Vagina (tissue), 2 donors: Measurements from ENCODE around the gene MSANTD1. TPM values are rescaled to one million over a fixed set of nuclear protein-coding genes. Genes with fewer than 3 reads are reported as not detected.

Source experiments
- DNase-seq, 2 donors: peaks; one replicate each; pipeline ENCODE4 v3.0.0-alpha.2; 2017; ENCODE audit errors: extremely low spot score in 2 of 2
- H3K27ac ChIP-seq: fragments of 200-600 bp; sonication (generic); one replicate; pipeline ENCODE4 v1.5.1; 2019
- H3K27me3 ChIP-seq: fragments of 200-600 bp; sonication (generic); one replicate; pipeline ENCODE4 v1.5.1; 2019
- H3K36me3 ChIP-seq, 2 donors: fragments of 200-600 bp; sonication (generic); one replicate each; pipeline ENCODE4 v1.5.1; 2017 to 2019
- H3K4me1 ChIP-seq: fragments of 200-600 bp; sonication (generic); one replicate; pipeline ENCODE4 v1.5.1; 2019
- H3K4me3 ChIP-seq, 2 donors: fragments of 200-600 bp; sonication (generic); 1 replicate in 1 of 2; 2 replicates in 1 of 2; pipeline ENCODE4 v1.5.1; 2016 to 2019
- H3K9me3 ChIP-seq: fragments of 200-600 bp; sonication (generic); one replicate; pipeline ENCODE4 v1.5.1; 2019
- POLR2A ChIP-seq, 2 donors: fragments of 450-650 bp; IDR thresholded peaks; one replicate each; pipeline ENCODE4 v1.6.1; 2017; ENCODE audit warnings: antibody characterized with exemption in 2 of 2, mild to moderate bottlenecking in 2 of 2, moderate library complexity in 2 of 2
- POLR2AphosphoS5 ChIP-seq, 2 donors: sonication (generic); formaldehyde crosslinking; IDR thresholded peaks; one replicate each; pipeline ENCODE4 v1.9.0; 2017; ENCODE audit warnings: antibody characterized with exemption in 2 of 2, mild to moderate bottlenecking in 2 of 2, low read depth in 1 of 2; ENCODE audit not compliant: insufficient read depth in 1 of 2
- intact Hi-C: fragments of 100-400 bp; cut with DNase I; formaldehyde crosslinking; loops from one replicate; pipeline ENCODE4 v1.15.1; 2023
- total RNA-seq: library from RNA; depleted of rRNA; stranded (reverse); fragments of >200 nt; gene quantifications from one replicate; pipeline ENCODE4 v1.2.3, GENCODE V29; 2016
- TF ChIP-seq, protein P1 (sequence below), 3 experiments: fragments of 450-650 bp in 2 of 3; fragments of 200-600 bp in 1 of 3; sonication (generic) in 1 of 3; IDR thresholded peaks; one replicate each; pipeline ENCODE4 v1.5.1; 2017 to 2019; ENCODE audit warnings: antibody characterized with exemption in 3 of 3, mild to moderate bottlenecking in 2 of 3, moderate library complexity in 2 of 3

Gene MSANTD1
- total RNA-seq, 1 donor from 2014 or later: 0.49 TPM

DNA sequence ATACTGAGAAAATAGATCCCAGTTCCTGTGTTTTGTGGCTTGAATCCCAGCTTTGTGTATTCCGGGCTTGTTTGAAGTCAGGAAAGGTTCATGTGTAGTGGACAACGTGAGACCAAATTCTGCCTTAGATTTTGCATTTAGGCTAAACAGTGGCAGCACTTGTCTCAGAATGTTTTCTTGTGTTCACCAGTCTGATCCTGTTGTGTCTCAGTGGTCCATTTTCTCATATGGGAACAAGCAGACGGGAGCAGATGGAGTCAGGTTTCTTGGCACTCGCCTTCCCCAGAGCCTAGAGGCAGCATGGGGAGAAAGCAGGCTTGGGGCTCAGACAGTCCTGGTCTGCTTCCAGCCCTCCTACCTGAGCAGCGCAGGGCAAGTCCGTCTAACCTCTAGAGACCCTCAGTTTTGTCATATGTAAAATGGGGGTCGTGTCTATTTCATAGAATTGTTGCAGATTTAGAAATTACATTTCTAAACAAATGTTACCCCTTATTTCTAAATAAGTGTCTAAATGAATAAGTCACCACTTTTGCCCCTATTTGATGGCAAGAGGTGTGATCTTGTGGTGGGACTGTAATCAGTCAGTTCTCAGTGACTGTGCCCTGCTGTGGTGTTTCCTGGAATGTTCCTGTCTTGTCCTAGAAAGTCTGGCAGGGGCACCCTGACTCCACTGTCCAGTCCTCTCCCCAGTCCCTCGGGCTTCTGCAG lies 28.3 kb upstream of the MSANTD1 start:
- Histone ChIP-seq H3K9me3 (no peaks in the 10 kb centered on the region), H3K27ac (no peak overlapping the region), H3K36me3 (peaks cover 0 to 80% of the 10 kb centered on the region in 2 donors), H3K27me3 (no peaks in the 10 kb centered on the region), H3K4me3 (no peak overlapping the region), H3K4me1 (no peaks in the 10 kb centered on the region)
- no peak for DNase-seq
- TF ChIP-seq POLR2AphosphoS5 (IDR thresholded peaks at IDR 0.05; ENCODE audit: insufficient read depth in 1 of 2, low read depth in 1 of 2): no peak
- TF ChIP-seq, protein P1, sequence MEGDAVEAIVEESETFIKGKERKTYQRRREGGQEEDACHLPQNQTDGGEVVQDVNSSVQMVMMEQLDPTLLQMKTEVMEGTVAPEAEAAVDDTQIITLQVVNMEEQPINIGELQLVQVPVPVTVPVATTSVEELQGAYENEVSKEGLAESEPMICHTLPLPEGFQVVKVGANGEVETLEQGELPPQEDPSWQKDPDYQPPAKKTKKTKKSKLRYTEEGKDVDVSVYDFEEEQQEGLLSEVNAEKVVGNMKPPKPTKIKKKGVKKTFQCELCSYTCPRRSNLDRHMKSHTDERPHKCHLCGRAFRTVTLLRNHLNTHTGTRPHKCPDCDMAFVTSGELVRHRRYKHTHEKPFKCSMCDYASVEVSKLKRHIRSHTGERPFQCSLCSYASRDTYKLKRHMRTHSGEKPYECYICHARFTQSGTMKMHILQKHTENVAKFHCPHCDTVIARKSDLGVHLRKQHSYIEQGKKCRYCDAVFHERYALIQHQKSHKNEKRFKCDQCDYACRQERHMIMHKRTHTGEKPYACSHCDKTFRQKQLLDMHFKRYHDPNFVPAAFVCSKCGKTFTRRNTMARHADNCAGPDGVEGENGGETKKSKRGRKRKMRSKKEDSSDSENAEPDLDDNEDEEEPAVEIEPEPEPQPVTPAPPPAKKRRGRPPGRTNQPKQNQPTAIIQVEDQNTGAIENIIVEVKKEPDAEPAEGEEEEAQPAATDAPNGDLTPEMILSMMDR (IDR thresholded peaks at IDR 0.05): no peak
- no peak for TF ChIP-seq POLR2A (IDR thresholded peaks at IDR 0.05)
- intact Hi-C loops: no loop called here

- Histone ChIP-seq H3K27me3 (no peaks in the 10 kb centered on the region), H3K4me3 (no peak overlapping the region), H3K27ac (no peak overlapping the region), H3K36me3 (peaks cover 0 to 76% of the 10 kb centered on the region in 2 donors), H3K4me1 (no peaks in the 10 kb centered on the region), H3K9me3 (no peaks in the 10 kb centered on the region)
- no peak for DNase-seq
- intact Hi-C loops: no loop called here
- TF ChIP-seq POLR2A (IDR thresholded peaks at IDR 0.05) (no peak), POLR2AphosphoS5 (IDR thresholded peaks at IDR 0.05; ENCODE audit: insufficient read depth in 1 of 2, low read depth in 1 of 2) (no peak)
- TF ChIP-seq, protein P1 (IDR thresholded peaks at IDR 0.05): no peak
These were observed 27.8 kb upstream of the MSANTD1 start for GRCh38 chr4:3221184-3221494.

GRCh38 chr4:3221996-3222395 lies 27.0 kb upstream of the MSANTD1 start:
- TF ChIP-seq POLR2A (IDR thresholded peaks at IDR 0.05) (no peak), POLR2AphosphoS5 (IDR thresholded peaks at IDR 0.05; ENCODE audit: insufficient read depth in 1 of 2, low read depth in 1 of 2) (no peak)
- TF ChIP-seq, protein P1 (IDR thresholded peaks at IDR 0.05): no peak
- Histone ChIP-seq H3K4me1 (no peaks in the 10 kb centered on the region), H3K9me3 (no peaks in the 10 kb centered on the region), H3K4me3 (no peak overlapping the region), H3K27me3 (no peaks in the 10 kb centered on the region), H3K27ac (no peak overlapping the region), H3K36me3 (peaks cover 0 to 70% of the 10 kb centered on the region in 2 donors)
- intact Hi-C loops: no loop called here
- DNase-seq: no peak

GRCh38 chr4:3223346-3223745 lies 25.6 kb upstream of the MSANTD1 start:
- no peak for TF ChIP-seq POLR2AphosphoS5 (IDR thresholded peaks at IDR 0.05; ENCODE audit: insufficient read depth in 1 of 2, low read depth in 1 of 2)
- no peak for TF ChIP-seq POLR2A (IDR thresholded peaks at IDR 0.05)
- TF ChIP-seq, protein P1 (IDR thresholded peaks at IDR 0.05): no peak
- no peak overlapping the region for H3K4me3 ChIP-seq
- H3K9me3 ChIP-seq: no peaks in the 10 kb centered on the region
- DNase-seq: no peak
- intact Hi-C loops: no loop called here
- H3K27me3 ChIP-seq: no peaks in the 10 kb centered on the region
- no peaks in the 10 kb centered on the region for H3K4me1 ChIP-seq
- peaks cover 0 to 58% of the 10 kb centered on the region in 2 donors for H3K36me3 ChIP-seq
- H3K27ac ChIP-seq: no peak overlapping the region

DNA sequence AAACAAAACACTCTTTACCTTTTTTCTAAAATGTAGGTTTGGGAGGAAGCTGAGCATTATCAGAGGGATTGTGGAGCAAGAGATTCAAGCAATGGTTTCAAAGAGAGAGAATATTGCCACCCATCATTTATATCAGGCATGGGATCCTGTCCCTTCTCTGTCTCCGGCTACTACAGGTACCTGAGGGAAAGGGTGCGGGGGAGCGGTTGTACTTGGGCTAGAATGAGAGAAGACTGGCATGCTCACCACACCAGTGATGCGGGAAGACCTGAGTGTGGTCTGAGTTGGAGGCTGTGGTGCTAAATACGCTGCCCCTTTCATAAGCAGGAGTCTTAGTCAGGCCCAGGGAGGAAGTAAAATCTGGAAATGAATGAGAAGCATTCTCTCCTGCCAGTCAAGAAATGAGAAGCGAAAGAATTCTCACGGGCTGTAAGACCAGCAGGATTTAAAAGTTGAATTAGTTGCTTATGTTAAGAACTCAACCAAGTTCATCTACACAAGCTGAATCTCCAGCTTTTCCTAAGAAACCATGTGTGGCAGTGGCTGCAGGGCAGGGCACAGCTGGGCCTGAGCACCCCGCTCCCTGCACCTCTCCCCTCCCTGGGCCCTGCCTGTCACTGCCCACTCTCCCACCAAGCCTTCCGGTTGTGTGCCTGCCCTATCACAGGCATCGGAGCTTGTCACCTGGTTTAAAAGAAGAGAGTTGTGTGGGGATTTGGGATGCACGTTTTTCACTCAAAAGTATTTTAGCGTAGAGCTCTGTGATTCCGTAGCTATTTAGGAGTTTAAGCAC lies 24.8 kb upstream of the MSANTD1 start:
- Histone ChIP-seq H3K36me3 (peaks cover 0 to 58% of the 10 kb centered on the region in 2 donors), H3K9me3 (no peaks in the 10 kb centered on the region), H3K27ac (no peak overlapping the region), H3K4me3 (no peak overlapping the region), H3K4me1 (no peaks in the 10 kb centered on the region), H3K27me3 (no peaks in the 10 kb centered on the region)
- intact Hi-C loops: no loop called here
- DNase-seq: no peak
- TF ChIP-seq POLR2AphosphoS5 (IDR thresholded peaks at IDR 0.05; ENCODE audit: insufficient read depth in 1 of 2, low read depth in 1 of 2): no peak
- no peak for TF ChIP-seq POLR2A (IDR thresholded peaks at IDR 0.05)
- TF ChIP-seq, protein P1 (IDR thresholded peaks at IDR 0.05): no peak
